Loucy (cell line): ENCODE results near the gene ZNF316.
A peak's percentile ranks its signal among the peaks of the same experiment; 100 is the strongest.

Experiments
- H2AFZ ChIP-seq: fragments of 200-600 bp; sonication (generic); 2 replicates; pipeline ENCODE4 v1.6.0; 2016; ENCODE audit warnings: antibody characterized with exemption, mild to moderate bottlenecking, low read length, moderate library complexity
- H3F3A ChIP-seq: fragments of 200-600 bp; 2 replicates; pipeline ENCODE4 v1.6.0; 2016; ENCODE audit warnings: antibody characterized with exemption, low read depth, mild to moderate bottlenecking
- H3K27me3 ChIP-seq: fragments of 200-600 bp; sonication (generic); 2 replicates; pipeline ENCODE4 v1.6.1; 2014; ENCODE audit warnings: low read length, mild to moderate bottlenecking; ENCODE audit not compliant: insufficient read depth, poor library complexity, severe bottlenecking
- H3K36me3 ChIP-seq: fragments of 200-600 bp; sonication (generic); 2 replicates; pipeline ENCODE4 v1.6.1; 2016; ENCODE audit warnings: low read length; ENCODE audit not compliant: insufficient read depth
- H3K4me1 ChIP-seq: fragments of 200-600 bp; sonication (generic); 2 replicates; pipeline ENCODE4 v1.5.1; 2014; ENCODE audit warnings: low read length, mild to moderate bottlenecking; ENCODE audit not compliant: insufficient read depth, poor library complexity, severe bottlenecking
- H3K4me2 ChIP-seq: fragments of 200-600 bp; sonication (generic); 2 replicates; pipeline ENCODE4 v1.6.0; 2014; ENCODE audit warnings: antibody characterized with exemption, low read length, low read depth, mild to moderate bottlenecking; ENCODE audit not compliant: poor library complexity, severe bottlenecking
- H3K4me3 ChIP-seq: fragments of 200-600 bp; sonication (generic); 2 replicates; pipeline ENCODE4 v1.5.1; 2014; ENCODE audit warnings: low read length, mild to moderate bottlenecking, mixed read lengths; ENCODE audit not compliant: poor library complexity, severe bottlenecking
- H3K79me2 ChIP-seq: fragments of 200-600 bp; sonication (generic); 2 replicates; pipeline ENCODE4 v1.6.1; 2014; ENCODE audit warnings: low read length; ENCODE audit not compliant: insufficient read depth
- H3K9ac ChIP-seq: fragments of 200-600 bp; sonication (generic); 2 replicates; pipeline ENCODE4 v1.6.0; 2014; ENCODE audit warnings: mild to moderate bottlenecking, low read depth, low read length, moderate library complexity; ENCODE audit not compliant: poor library complexity, severe bottlenecking
- H3K9me2 ChIP-seq: fragments of 200-600 bp; sonication (generic); replicated peaks from 2 replicates; pipeline ENCODE4 v1.6.1; 2016; ENCODE audit warnings: low read depth, low read length, mixed read lengths
- H3K9me3 ChIP-seq: fragments of 200-600 bp; sonication (generic); 2 replicates; pipeline ENCODE4 v1.6.1; 2014; ENCODE audit warnings: mild to moderate bottlenecking, antibody characterized with exemption, low read length, low read depth; ENCODE audit not compliant: insufficient read depth
- H4K20me1 ChIP-seq: fragments of 200-600 bp; sonication (generic); 2 replicates; pipeline ENCODE4 v1.6.0; 2014; ENCODE audit warnings: antibody characterized with exemption, low read length, mild to moderate bottlenecking; ENCODE audit not compliant: insufficient read depth, poor library complexity, severe bottlenecking
- EZH2phosphoT487 ChIP-seq: fragments of 200-600 bp; IDR thresholded peaks from 2 replicates; pipeline ENCODE4 v1.6.1; 2018; ENCODE audit warnings: antibody characterized with exemption, mild to moderate bottlenecking, moderate library complexity, borderline replicate concordance
- TF ChIP-seq, protein P1 (sequence below): fragments of 200-600 bp; sonication (generic); conservative IDR thresholded peaks from 2 replicates; pipeline ENCODE4 v1.5.1; 2014; ENCODE audit warnings: mild to moderate bottlenecking, antibody characterized with exemption, low read length

ZNF316 gene

DNA sequence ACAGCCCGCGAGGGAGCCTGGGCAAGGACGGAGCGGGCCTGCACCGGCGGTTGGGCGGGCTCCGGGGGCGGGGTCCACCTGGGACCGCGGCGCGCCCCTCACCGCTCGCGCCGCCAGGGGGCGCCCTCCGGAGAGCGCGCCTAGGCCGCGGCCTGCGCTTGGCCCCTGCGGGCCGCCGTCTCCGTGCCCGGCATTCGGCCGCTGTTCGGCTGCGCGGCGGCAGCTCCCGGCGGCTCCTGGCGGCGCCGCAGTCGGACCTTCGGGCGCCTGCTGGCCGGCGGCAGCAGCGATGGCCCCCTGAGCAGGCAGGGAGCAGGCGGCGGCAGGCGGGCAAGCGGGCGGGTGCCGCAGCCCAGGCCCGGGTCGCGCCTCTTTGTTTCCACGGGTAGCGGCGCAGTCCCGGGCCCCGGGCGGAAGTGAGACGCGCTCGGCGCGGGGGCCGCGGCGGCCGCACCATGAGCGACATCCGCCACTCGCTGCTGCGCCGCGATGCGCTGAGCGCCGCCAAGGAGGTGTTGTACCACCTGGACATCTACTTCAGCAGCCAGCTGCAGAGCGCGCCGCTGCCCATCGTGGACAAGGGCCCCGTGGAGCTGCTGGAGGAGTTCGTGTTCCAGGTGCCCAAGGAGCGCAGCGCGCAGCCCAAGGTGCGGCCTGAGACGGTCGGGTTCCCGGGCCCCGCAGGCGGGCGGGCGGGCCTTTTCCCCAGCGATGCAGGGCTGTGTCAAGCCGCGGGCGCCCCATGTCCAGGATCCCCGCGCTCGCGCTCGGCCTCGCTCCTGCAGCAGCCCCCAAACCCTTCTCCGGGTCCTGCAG, 47.1 kb upstream of the ZNF316 start, which contains the start of gene INTS15:
Gene INTS15, plus strand, starts transcription at position 193 of the 816 bp plus-strand sequence. Its CDS starts 263 bp downstream, at position 456.
- peaks cover 12% of the 10 kb centered on the region; the same call in 1 of the 2 replicates for H3K36me3 ChIP-seq
- H3K4me2 ChIP-seq = peak within 1 kb of the TSS; percentile 99
- no peaks in the 10 kb centered on the region for H3K9me2 ChIP-seq

DNA sequence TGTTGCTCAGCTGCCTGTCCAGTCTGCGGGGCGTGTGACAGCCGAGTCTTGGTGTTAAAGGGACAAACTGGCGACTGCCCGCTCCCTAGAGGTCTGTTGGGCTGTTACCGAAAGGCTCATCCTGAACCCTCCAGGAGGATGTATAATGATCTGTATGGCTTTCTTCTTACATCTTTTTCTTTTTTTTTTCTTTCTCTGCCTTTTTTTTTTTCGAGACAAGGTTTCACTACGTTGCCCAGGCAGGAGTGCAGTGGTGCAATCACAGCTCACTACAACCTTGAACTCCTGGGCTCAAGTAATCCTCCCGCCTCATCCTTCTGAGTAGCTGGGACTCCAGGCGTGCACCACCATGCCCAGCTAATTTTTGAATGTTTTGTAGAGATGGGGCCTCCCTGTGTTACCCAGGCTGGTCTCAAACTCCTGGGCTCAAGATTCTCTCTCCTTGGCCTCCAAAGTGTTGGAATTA, 46.4 kb upstream of the ZNF316 start:
- Histone ChIP-seq H3K27me3 (no peaks in the 10 kb centered on the region), H3K4me2 (peak overlapping the region; percentile 99), H3K4me1 (peaks cover 18% of the 10 kb centered on the region), H3K4me3 (peak overlapping the region; percentile 85), H3K9me3 (no peaks in the 10 kb centered on the region), H3K79me2 (peaks cover 39% of the 10 kb centered on the region), H3F3A (no peaks in the 10 kb centered on the region), H2AFZ (peak overlapping the region; percentile 78), H3K9me2 (no peaks in the 10 kb centered on the region), H3K9ac (peak overlapping the region; percentile 78), H3K36me3 (peaks cover 17% of the 10 kb centered on the region; the same call in 1 of the 2 replicates), H4K20me1 (peaks cover 15% of the 10 kb centered on the region)
- no peak for TF ChIP-seq EZH2phosphoT487
- TF ChIP-seq, protein P1, sequence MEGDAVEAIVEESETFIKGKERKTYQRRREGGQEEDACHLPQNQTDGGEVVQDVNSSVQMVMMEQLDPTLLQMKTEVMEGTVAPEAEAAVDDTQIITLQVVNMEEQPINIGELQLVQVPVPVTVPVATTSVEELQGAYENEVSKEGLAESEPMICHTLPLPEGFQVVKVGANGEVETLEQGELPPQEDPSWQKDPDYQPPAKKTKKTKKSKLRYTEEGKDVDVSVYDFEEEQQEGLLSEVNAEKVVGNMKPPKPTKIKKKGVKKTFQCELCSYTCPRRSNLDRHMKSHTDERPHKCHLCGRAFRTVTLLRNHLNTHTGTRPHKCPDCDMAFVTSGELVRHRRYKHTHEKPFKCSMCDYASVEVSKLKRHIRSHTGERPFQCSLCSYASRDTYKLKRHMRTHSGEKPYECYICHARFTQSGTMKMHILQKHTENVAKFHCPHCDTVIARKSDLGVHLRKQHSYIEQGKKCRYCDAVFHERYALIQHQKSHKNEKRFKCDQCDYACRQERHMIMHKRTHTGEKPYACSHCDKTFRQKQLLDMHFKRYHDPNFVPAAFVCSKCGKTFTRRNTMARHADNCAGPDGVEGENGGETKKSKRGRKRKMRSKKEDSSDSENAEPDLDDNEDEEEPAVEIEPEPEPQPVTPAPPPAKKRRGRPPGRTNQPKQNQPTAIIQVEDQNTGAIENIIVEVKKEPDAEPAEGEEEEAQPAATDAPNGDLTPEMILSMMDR = no peak

More for the DNA sequence above, 47.1 kb upstream of the ZNF316 start, which contains the start of gene INTS15:
- H3K27me3 ChIP-seq = no peaks in the 10 kb centered on the region
- no peaks in the 10 kb centered on the region for H3K9me3 ChIP-seq
- TF ChIP-seq, protein P1 = peak; percentile 50; the same call in 1 of the 2 replicates
- TF ChIP-seq EZH2phosphoT487 = no peak
- peaks cover 37% of the 10 kb centered on the region for H3K79me2 ChIP-seq
- peaks cover 18% of the 10 kb centered on the region for H3K4me1 ChIP-seq
- peak within 1 kb of the TSS; percentile 85 for H3K4me3 ChIP-seq
- no peaks in the 10 kb centered on the region for H3F3A ChIP-seq
- H2AFZ ChIP-seq = peak within 1 kb of the TSS; percentile 86
- peaks cover 15% of the 10 kb centered on the region for H4K20me1 ChIP-seq
- H3K9ac ChIP-seq = peak within 1 kb of the TSS; percentile 78

DNA sequence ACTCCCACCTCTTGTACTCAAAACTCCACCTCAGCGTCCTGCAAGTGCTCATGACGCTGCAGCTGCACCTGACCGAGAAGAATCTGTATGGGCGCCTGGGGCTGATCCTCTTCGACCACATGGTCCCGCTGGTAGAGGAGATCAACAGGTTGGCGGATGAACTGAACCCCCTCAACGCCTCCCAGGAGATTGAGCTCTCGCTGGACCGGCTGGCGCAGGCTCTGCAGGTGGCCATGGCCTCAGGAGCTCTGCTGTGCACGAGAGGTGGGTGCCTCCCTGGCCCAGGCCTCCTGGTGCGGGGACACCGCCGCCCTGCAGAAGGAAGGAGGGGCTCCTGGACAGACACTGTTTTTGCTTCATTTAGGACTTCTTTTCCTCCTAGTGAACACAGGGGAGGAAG, 37.0 kb upstream of the ZNF316 start:
- H3K36me3 ChIP-seq = peaks cover 51% of the 10 kb centered on the region; the same call in 1 of the 2 replicates
- no peak for TF ChIP-seq EZH2phosphoT487
- TF ChIP-seq, protein P1 = no peak

More for the DNA sequence above, 37.0 kb upstream of the ZNF316 start:
- Histone ChIP-seq H3K9ac (no peak overlapping the region), H2AFZ (no peak overlapping the region), H4K20me1 (no peaks in the 10 kb centered on the region), H3K4me3 (no peak overlapping the region), H3K4me2 (no peak overlapping the region), H3F3A (no peaks in the 10 kb centered on the region), H3K79me2 (peaks cover 2% of the 10 kb centered on the region; the same call in 1 of the 2 replicates), H3K9me2 (no peaks in the 10 kb centered on the region), H3K9me3 (no peaks in the 10 kb centered on the region), H3K27me3 (no peaks in the 10 kb centered on the region), H3K4me1 (no peaks in the 10 kb centered on the region)
